Dedifferentiated amniotic fluid mesenchymal stem cell (primary cell): ENCODE measurements around the gene KRTAP1-5.
"Not testable (repeated sequence)": the region's sequence is repeated elsewhere in the genome, so short reads cannot be mapped to it uniquely, and the experiment has no call there.

Experiments
- DNase-seq: peaks from one replicate; pipeline ENCODE4 v3.0.0-alpha.2; 2016; ENCODE audit errors: extremely low spot score

The KRTAP1-5 gene

DNA sequence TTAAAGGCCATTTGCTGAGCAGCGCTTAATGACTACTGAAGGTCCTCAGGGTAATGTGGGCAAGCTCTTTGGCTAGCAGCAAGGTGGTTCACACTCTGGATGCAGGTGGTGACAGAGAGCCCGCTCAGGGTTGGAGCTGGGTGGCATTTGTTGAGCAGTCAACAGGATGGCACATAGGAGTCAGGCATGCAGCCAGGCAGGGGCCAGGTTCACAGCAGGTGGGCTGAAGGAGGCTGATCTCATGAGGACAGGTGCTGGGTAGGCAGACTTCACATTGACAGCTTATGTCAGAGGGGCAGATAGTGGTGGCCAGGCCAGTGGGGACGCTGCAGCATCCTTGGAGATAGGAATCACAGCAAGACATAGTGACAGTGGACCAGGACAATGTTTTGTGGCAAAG, 22.6 kb downstream of the KRTAP1-5 start:
- no peak for DNase-seq

- no peak for DNase-seq
Measured at GRCh38 chr17:41003926-41004325, 23.1 kb downstream of the KRTAP1-5 start.

GRCh38 chr17:41002814-41003213, 24.2 kb downstream of the KRTAP1-5 start:
- DNase-seq, result no peak

GRCh38 chr17:41001795-41002194, 25.2 kb downstream of the KRTAP1-5 start:
- no peak for DNase-seq

DNA sequence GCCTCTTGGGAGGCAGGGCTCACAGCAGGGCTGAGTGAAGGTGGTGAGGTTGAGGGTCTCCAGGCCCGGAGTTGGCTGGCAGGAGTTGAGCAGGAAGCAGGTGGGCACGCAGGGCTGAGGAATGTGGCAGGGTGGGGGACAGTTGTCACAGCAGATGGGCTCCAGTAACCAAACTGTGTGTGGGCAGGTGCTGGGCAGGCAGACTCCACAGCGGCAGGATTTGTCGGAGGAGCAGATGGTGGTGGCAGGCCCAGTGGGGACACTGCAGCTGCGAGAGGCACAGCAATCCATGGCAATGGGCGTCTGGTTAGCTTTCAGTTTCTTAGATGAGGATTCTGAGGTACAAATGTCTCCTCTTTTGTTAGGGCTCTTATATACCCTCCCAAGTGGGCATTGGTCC, 27.4 kb downstream of the KRTAP1-5 start, which contains the start of gene KRTAP3-2:
KRTAP3-2 (minus strand) TSS at position 344 of the 400 bp plus-strand sequence; CDS start at position 291, 53 bp downstream.
- DNase-seq, result not testable (repeated sequence)

GRCh38 chr17:40997361-40997760, 29.6 kb downstream of the KRTAP1-5 start:
- no peak for DNase-seq

DNA sequence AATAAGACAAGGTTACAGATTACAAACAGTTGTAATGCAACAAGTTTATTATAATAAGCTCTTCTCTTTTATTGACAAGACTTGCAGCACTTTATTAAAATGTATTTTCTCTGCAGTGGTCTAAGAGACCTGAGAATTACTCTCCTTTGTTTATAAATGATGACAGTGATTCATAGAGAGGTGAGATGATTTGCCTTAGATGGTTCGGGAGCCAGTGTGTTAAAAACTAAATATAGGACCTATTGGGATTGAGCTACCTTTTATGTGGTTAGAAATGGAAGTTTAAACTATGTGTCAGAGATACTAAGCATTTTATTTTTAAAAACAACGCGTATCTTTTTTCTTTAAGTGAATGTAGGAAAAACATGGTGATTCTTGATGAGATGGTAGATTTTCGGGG, 30.2 kb downstream of the KRTAP1-5 start:
- no peak for DNase-seq

DNA sequence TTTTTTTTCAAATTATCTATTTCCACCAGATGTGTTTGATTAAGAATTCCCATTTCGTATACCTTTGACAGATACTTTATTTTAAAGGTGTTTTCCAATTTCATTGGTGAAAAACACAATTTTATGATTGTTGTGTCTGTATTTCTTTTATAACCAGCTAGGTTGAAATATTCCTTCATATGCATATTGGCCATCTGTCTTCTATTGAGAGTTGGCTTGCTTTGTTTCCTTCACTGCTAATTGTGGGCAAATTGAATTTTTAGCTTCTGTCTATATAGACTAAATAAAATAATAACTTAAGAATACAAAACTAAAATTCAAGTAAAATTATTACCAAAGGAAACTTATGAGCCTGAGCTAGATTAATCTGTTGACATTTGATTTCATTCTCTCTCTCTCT, 31.9 kb downstream of the KRTAP1-5 start:
- no peak for DNase-seq

GRCh38 chr17:40993839-40994238, 33.2 kb downstream of the KRTAP1-5 start, which contains the start of gene KRTAP3-3:
KRTAP3-3 (minus strand) TSS chr17:40994164; CDS start chr17:40994097, 67 bp downstream.
- no peak for DNase-seq

- DNase-seq, result no peak
Measured at GRCh38 chr17:40993084-40993483, 33.9 kb downstream of the KRTAP1-5 start.

- no peak for DNase-seq
Measured at GRCh38 chr17:40992666-40993065, 34.3 kb downstream of the KRTAP1-5 start.

DNA sequence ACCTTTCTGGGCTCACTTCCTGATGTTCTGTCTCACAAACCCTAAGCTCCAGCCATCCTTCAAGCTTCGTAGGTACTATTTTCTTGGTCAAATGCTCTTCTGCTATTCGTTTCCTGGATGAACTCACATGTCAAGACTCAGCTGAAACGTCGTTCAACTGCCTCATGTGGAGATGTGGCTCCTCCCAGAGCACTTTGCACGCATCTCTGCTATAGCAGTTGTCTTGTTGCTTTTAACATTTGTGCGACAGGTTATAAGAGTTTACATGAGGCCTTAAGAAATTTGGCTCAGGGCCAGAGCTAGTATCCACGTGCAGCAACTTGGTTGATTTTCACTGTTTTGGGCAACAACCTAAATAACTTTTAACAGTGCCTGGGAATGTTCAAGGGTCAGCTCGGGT, 40.1 kb downstream of the KRTAP1-5 start:
- DNase-seq, result no peak

DNA sequence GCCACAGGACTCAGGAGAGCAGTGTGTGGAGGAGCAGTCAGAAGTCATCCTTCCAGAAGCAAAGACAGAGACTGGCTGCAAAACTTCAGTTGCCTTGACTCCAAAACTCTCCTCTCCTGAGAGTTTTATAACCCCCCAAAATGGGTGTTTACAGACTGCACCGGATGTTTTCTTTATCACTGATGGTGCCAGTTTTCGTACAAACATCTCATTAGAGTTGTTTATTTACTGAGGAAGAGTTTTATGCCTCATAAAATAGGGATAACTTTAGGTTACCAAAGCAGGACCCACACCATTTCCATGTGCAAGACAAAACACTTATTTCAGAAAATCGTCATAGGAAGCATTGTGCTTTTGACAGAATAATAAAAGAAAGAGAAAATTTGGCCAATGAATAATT, 42.8 kb downstream of the KRTAP1-5 start, which contains the start of gene KRT40:
KRT40 (minus strand) TSS at position 101 of the 400 bp plus-strand sequence; CDS start at position 48, 53 bp downstream.
- DNase-seq, result no peak

GRCh38 chr17:40981115-40981514, 45.9 kb downstream of the KRTAP1-5 start:
- DNase-seq, result no peak

GRCh38 chr17:40980596-40980995, 46.4 kb downstream of the KRTAP1-5 start:
- no peak for DNase-seq

DNA sequence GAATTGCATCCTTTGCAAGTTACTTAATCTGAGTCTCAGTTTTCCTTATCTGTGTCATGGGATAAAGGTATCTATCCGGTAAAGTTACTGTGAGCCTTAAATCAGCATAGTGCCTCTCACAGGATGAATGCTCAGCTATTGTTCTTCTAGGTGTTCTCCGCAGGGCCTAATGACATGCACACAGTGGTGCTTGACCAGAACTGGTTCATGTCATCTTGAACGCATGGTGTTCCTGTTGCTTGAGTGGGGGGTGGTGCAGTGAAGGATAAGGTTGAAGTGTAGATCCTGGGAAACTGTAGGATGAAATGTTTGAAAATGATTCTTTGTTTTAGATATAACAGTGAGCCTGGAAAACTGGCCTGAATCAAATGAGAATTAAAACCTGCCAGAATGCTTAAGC, 46.9 kb downstream of the KRTAP1-5 start:
- no peak for DNase-seq

DNA sequence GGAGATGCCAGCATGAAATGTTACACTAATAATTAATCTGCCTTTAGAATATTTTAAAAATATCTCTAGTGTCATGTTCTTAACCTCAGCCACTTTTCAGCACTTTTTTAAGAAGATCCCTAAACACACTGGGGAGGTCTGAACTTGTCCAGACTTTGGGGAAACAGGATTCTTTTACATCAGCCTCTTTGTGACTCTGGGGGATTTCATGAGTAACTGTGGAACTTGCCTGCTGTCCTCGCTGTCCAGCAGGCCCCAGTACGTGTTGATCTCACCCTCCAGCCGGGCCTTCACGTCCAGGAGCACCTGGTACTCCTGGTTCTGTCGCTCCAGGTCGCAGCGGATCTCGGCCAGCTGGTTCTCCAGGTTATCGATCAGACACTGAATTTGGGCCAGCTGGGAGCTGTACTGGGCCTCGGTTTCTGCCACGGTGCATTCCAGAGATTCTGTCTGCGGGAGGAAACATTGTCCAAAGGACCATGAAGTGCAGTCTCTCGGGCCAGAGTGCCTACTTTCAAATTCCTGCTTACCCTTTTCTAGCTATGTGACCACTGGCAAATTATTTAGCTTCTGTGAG, 48.3 kb downstream of the KRTAP1-5 start:
- DNase-seq, result no peak
